HK-2 (cell line): Measurements from ENCODE around the gene FOXB1.

Experiments
- DNase-seq: peaks from one replicate; pipeline ENCODE4 v3.0.0-alpha.2; 2018; ENCODE audit not compliant: unreplicated experiment

FOXB1 gene

GRCh38 chr15:60004009-60004845 is at the start of gene FOXB1:
TSS of gene FOXB1 (plus strand) at chr15:60004311. CDS start at chr15:60004964, 653 bp downstream.
- DNase-seq = no peak

GRCh38 chr15:59958288-59958687 is 45.8 kb upstream of the FOXB1 start:
- DNase-seq = no peak

DNA sequence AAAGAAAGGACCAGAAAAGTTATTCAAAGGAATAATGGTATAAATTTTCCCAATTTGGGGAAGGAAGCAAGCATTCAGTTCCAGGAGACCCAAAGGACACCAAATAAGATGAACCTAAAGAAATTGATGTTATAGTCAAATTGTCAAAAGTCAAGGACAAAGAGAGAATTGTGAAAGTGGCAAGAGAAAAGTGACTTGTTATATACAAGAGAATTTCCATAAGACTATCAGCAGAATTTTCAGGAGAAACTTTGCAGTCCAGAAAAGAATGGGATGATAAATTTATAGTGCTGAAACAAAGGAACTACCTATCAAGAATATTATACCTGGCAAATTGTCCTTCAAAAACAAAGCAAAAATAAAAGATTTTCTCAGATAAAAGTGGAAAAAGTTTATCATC is 43.8 kb upstream of the FOXB1 start:
- no peak for DNase-seq

GRCh38 chr15:59963322-59963721 is 40.8 kb upstream of the FOXB1 start:
- no peak for DNase-seq

GRCh38 chr15:59963925-59964324 is 40.2 kb upstream of the FOXB1 start:
- no peak for DNase-seq

DNA sequence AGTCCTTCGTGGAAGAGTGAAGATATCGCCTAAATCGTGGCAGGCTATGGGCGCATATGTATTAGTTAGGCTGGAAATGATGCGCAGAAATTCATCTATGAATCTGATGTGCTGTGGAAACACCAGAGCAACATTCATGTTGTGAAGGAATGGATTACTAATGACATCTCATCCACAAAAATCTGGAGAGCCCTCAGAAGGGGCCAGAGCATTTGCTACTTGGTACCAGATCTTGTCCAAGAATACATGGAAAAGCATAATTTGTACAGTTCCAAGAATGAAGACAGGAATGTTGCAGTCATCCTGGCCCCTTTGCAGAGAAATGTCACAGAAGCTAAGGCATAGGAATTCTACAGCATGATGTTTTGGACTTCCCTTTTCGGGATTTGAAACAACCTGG is 38.4 kb upstream of the FOXB1 start:
- no peak for DNase-seq

GRCh38 chr15:59966262-59966661 is 37.8 kb upstream of the FOXB1 start:
- no peak for DNase-seq

DNA sequence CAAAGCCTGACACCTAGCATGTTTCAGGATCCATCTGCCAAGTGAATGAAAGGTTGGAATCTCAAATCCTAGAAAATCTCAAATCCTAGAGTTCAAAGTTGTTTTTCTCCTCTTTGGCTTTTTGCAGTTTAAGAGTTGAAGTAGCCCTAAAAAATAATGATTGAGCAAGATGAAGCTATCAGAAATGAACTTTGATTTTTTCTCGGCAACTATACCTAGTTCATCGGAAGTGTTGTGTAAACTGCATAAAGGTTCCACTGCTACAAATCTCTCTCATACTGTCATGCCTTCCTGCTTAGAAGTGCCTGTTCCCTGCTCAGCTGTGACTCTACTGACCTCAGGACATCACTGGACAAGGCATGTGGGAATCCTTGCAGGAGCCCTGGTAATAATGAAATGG is 35.8 kb upstream of the FOXB1 start:
- no peak for DNase-seq

DNA sequence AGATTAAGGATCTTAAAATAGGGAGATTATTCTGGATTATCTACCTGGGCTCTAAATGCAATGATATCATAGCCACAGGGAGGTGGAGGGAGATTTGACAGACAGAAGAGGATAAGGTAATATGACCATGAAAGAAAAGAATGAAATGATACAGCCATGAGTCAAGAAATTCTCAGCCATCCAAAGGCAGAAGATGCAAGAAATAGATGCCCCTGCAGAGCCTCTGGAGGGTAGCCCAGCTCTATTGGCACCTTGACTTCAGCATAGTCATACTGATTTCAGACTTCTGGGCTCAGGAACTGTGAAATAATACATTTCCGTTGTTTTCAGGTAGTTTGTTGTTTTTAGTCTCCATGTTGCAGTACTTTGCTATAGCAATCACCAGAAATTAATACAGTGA is 31.9 kb upstream of the FOXB1 start:
- no peak for DNase-seq

DNA sequence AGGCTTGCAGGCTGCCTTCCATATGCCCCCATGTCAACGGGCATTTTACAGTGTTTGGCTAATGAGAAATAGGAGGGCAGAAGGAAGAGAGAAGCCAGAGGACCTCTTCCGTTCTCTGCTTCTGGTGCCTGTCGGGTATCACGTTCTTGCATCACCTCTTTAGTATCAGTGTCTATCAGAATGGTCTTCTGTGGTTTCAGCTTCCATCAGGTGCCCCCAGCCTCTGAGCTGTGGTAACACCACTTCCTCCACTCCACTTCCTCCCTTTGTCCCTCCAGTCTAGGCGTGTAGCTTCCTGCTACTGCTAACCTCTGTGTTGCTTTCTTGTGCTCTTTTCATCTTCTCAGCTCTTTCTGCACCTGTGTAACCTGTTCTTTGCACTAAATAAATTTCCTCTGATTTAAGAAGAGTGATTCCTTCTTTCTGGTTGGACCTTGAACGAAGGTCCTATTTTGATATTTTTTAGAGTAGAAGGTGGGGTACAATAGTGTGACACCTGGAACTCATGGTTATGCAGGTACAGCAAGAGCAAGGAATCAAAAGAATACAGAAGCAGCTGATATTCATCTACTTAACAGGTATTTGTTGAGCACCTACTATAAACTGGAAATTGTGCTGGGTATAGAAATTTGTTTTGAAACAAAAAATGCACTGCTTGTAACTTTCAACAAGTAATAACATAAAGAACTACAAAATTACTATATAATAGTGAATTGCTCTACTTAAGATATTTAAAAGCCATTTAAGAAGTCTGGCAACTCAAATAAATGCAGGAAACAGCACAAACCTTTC is 27.4 kb upstream of the FOXB1 start:
- no peak for DNase-seq

- DNase-seq = no peak
Observed at GRCh38 chr15:59991834-59992233, 12.3 kb upstream of the FOXB1 start.

- no peak for DNase-seq
Observed at GRCh38 chr15:59993041-59993750, 10.9 kb upstream of the FOXB1 start.

DNA sequence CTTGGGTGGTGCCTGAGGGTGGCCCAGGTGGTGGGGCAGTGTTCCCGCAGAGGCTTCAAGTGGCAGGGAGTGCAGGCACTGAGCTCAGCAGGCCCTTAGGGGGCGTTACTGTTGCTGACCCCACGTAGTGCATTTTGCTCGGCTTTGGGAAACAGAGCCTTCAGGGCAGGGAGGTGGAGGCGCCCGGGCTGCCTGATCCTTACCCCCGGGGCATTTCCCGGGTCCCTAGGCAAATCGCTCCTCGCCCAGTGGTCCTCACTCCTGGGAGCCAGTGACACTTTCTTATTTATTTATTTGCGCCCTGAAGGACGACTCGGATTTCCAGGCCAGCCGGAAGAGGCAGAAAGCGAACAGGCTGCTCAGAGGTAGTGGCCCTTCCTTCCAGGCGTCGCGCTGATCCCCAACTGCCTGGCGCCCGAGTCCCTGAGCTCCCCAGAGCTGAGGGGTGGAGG is 10.1 kb upstream of the FOXB1 start:
- no peak for DNase-seq

DNA sequence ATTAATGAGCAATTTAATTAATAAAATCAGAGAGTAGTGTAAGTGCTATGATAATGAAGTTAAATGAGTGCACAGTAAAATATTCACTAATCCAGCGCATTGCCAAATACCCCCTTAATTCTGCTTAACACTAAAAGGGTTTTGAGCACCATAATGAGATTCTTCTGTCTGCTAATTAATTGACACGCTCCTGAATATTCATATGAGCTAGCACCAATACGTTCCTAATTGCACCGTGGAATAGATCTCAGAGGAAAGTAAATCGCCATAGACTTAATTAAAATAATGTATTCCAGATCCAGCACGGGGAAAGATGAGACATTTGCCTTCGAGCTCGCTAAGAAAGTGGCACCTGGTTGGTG is 9.6 kb upstream of the FOXB1 start:
- no peak for DNase-seq

DNA sequence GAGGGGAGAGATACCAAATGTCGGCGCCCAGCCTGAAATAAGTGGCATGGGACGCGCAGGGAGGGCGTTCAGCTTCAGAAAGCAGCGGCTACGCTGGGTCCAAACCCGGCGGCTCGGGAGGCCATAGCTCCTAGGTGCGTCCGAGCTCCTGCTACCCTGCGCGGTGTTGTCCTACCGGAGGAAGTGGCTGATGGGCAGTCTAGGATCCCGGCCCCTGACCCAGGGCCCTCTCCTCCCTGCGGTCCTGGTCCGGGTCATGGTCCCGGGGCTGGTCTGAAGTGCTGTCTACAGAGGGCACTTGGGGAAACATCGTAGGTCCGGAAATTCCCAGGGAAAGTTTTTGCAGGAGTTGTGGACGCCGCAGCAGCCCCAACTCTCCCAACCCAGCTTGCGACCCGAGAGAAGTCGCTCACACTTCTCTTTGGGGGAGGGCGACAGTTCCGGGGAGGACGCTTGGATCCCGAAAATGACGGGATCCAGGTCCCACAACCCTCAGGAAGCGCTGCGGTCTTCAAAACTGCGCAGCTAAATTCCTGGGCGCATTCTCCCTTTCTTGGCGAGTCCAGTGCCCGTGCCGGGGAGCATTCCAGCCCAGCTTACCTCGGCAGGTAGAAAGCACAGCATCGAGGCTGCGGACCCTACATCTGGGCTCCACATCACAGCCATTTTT is 9.1 kb upstream of the FOXB1 start:
- DNase-seq = no peak

GRCh38 chr15:59995568-59996297 is 8.4 kb upstream of the FOXB1 start:
- no peak for DNase-seq

GRCh38 chr15:59996298-59997041 is 7.6 kb upstream of the FOXB1 start:
- DNase-seq = no peak

GRCh38 chr15:59997070-59997701 is 6.9 kb upstream of the FOXB1 start:
- no peak for DNase-seq

DNA sequence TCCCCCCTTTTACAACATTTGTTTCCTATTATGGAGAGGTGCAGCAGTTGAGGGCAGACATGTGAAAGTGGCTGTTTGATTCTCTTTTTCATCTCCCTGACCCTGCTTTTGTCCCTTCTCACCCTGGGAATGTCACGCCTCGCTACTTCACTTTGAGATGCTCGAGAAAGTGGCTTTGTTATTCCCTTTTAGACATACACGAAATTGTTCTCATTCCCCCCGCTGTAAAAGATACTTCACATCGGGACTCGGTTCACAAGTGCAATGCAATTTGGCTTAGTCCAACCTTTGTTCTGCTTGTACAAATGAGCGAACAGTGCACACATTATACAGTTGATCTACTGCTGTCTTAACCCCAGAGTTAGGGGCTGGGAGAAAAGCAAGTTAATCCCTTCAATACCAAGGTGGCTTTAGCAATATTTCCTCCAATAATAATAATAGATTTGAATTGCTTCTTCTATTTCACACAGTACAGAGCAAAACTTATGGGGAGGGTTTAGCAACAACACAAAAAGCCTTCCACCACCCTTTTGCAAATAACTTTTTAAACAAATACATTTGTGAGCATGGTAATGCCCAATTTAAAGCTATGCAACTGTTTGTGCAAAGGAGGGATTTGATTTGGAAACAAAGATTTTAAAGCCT is 5.7 kb upstream of the FOXB1 start:
- no peak for DNase-seq
